HEK293 (cell line): ENCODE measurements around the gene VKORC1.

Source experiments
- GFI1B ChIP-seq: fragments of 450-650 bp; formaldehyde crosslinking; IDR thresholded peaks from 2 replicates; pipeline ENCODE4 v1.5.1; 2016; ENCODE audit warnings: missing biosample characterization, missing genetic modification characterization
- KLF8 ChIP-seq: fragments of 450-650 bp; formaldehyde crosslinking; IDR thresholded peaks from 2 replicates; pipeline ENCODE4 v1.5.1; 2016; ENCODE audit warnings: missing biosample characterization, missing genetic modification characterization
- KLF9 ChIP-seq: fragments of 450-650 bp; formaldehyde crosslinking; IDR thresholded peaks from 2 replicates; pipeline ENCODE4 v1.5.1; 2016; ENCODE audit warnings: missing biosample characterization, missing genetic modification characterization, low read depth
- RBAK ChIP-seq: fragments of 450-650 bp; formaldehyde crosslinking; IDR thresholded peaks from 2 replicates; pipeline ENCODE4 v1.5.1; 2016; ENCODE audit warnings: missing biosample characterization, missing genetic modification characterization
- SP2 ChIP-seq: fragments of 450-650 bp; formaldehyde crosslinking; IDR thresholded peaks from 2 replicates; pipeline ENCODE4 v1.5.1; 2016; ENCODE audit warnings: missing biosample characterization, missing genetic modification characterization
- SP3 ChIP-seq: fragments of 450-650 bp; formaldehyde crosslinking; IDR thresholded peaks from 2 replicates; pipeline ENCODE4 v1.5.1; 2016; ENCODE audit warnings: missing biosample characterization, missing genetic modification characterization
- ZBTB1 ChIP-seq: fragments of 450-650 bp; formaldehyde crosslinking; IDR thresholded peaks from 2 replicates; pipeline ENCODE4 v1.5.1; 2016; ENCODE audit warnings: missing biosample characterization, missing genetic modification characterization
- ZBTB21 ChIP-seq: fragments of 450-650 bp; formaldehyde crosslinking; IDR thresholded peaks from 2 replicates; pipeline ENCODE4 v1.5.1; 2017; ENCODE audit warnings: missing biosample characterization, missing genetic modification characterization
- ZFP37 ChIP-seq: fragments of 450-650 bp; formaldehyde crosslinking; IDR thresholded peaks from 2 replicates; pipeline ENCODE4 v1.5.1; 2016; ENCODE audit warnings: missing biosample characterization, missing genetic modification characterization
- ZNF132 ChIP-seq: fragments of 450-650 bp; formaldehyde crosslinking; IDR thresholded peaks from 2 replicates; pipeline ENCODE4 v1.5.1; 2017; ENCODE audit warnings: missing biosample characterization, missing genetic modification characterization, borderline replicate concordance
- ZNF169 ChIP-seq: fragments of 450-650 bp; formaldehyde crosslinking; IDR thresholded peaks from 2 replicates; pipeline ENCODE4 v1.5.1; 2016; ENCODE audit warnings: missing biosample characterization, missing genetic modification characterization
- ZNF2 ChIP-seq: fragments of 450-650 bp; formaldehyde crosslinking; IDR thresholded peaks from 2 replicates; pipeline ENCODE4 v1.5.1; 2016; ENCODE audit warnings: missing biosample characterization, missing genetic modification characterization
- ZNF223 ChIP-seq: fragments of 450-650 bp; formaldehyde crosslinking; IDR thresholded peaks from 2 replicates; pipeline ENCODE4 v1.5.1; 2016; ENCODE audit warnings: missing biosample characterization, missing genetic modification characterization
- ZNF239 ChIP-seq: fragments of 450-650 bp; formaldehyde crosslinking; IDR thresholded peaks from 2 replicates; pipeline ENCODE4 v1.5.1; 2016; ENCODE audit warnings: missing biosample characterization, missing genetic modification characterization
- ZNF292 ChIP-seq: fragments of 450-650 bp; formaldehyde crosslinking; IDR thresholded peaks from 2 replicates; pipeline ENCODE4 v1.5.1; 2016; ENCODE audit warnings: low read depth, missing biosample characterization, missing genetic modification characterization, borderline replicate concordance
- ZNF302 ChIP-seq: fragments of 450-650 bp; formaldehyde crosslinking; IDR thresholded peaks from 2 replicates; pipeline ENCODE4 v1.5.1; 2016; ENCODE audit warnings: missing biosample characterization, missing genetic modification characterization, low read depth
- ZNF350 ChIP-seq: fragments of 450-650 bp; formaldehyde crosslinking; IDR thresholded peaks from 2 replicates; pipeline ENCODE4 v1.5.0; 2017; ENCODE audit warnings: missing biosample characterization, mild to moderate bottlenecking, missing genetic modification characterization
- ZNF366 ChIP-seq: fragments of 450-650 bp; formaldehyde crosslinking; conservative IDR thresholded peaks from 2 replicates; pipeline ENCODE4 v1.5.1; 2016; ENCODE audit warnings: missing biosample characterization, missing genetic modification characterization
- ZNF549 ChIP-seq: fragments of 450-650 bp; IDR thresholded peaks from 2 replicates; pipeline ENCODE4 v1.5.1; 2018; ENCODE audit warnings: missing biosample characterization, missing genetic modification characterization, mild to moderate bottlenecking, inconsistent platforms, moderate library complexity
- ZNF555 ChIP-seq: fragments of 450-650 bp; formaldehyde crosslinking; conservative IDR thresholded peaks from 2 replicates; pipeline ENCODE4 v1.5.1; 2017; ENCODE audit warnings: missing biosample characterization, mild to moderate bottlenecking, missing genetic modification characterization, inconsistent platforms
- ZNF585B ChIP-seq: fragments of 450-650 bp; formaldehyde crosslinking; IDR thresholded peaks from 2 replicates; pipeline ENCODE4 v1.5.1; 2016; ENCODE audit warnings: missing biosample characterization, missing genetic modification characterization
- ZNF600 ChIP-seq: fragments of 450-650 bp; formaldehyde crosslinking; IDR thresholded peaks from 2 replicates; pipeline ENCODE4 v1.5.1; 2016; ENCODE audit warnings: missing biosample characterization, missing genetic modification characterization
- ZNF626 ChIP-seq: fragments of 450-650 bp; sonication (Bioruptor Pico); formaldehyde crosslinking; IDR thresholded peaks from 2 replicates; pipeline ENCODE4 v1.5.1; 2018; ENCODE audit warnings: missing biosample characterization, missing genetic modification characterization, inconsistent platforms
- ZNF747 ChIP-seq: fragments of 450-650 bp; formaldehyde crosslinking; IDR thresholded peaks from 2 replicates; pipeline ENCODE4 v1.5.1; 2016; ENCODE audit warnings: missing biosample characterization, missing genetic modification characterization
- ZNF768 ChIP-seq: fragments of 450-650 bp; formaldehyde crosslinking; IDR thresholded peaks from 2 replicates; pipeline ENCODE4 v1.5.1; 2018; ENCODE audit warnings: missing biosample characterization, mild to moderate bottlenecking, missing genetic modification characterization
- ZNF830 ChIP-seq: fragments of 450-650 bp; IDR thresholded peaks from 2 replicates; pipeline ENCODE4 v1.5.0; 2018; ENCODE audit warnings: missing biosample characterization, missing genetic modification characterization, low read depth, mild to moderate bottlenecking, moderate library complexity
- ZNF843 ChIP-seq: fragments of 450-650 bp; formaldehyde crosslinking; IDR thresholded peaks from 2 replicates; pipeline ENCODE4 v1.5.1; 2016; ENCODE audit warnings: missing biosample characterization, missing genetic modification characterization
- ZSCAN16 ChIP-seq: fragments of 450-650 bp; formaldehyde crosslinking; IDR thresholded peaks from 2 replicates; pipeline ENCODE4 v1.5.1; 2016; ENCODE audit warnings: missing biosample characterization, missing genetic modification characterization
- ZSCAN23 ChIP-seq: fragments of 450-650 bp; formaldehyde crosslinking; IDR thresholded peaks from 2 replicates; pipeline ENCODE4 v1.5.1; 2016; ENCODE audit warnings: missing biosample characterization, missing genetic modification characterization
- TF ChIP-seq, protein P1 (sequence below): fragments of 450-650 bp; formaldehyde crosslinking; IDR thresholded peaks from 2 replicates; pipeline ENCODE4 v1.5.1; 2016; ENCODE audit warnings: missing biosample characterization, missing genetic modification characterization
- TF ChIP-seq, protein P2 (sequence below): fragments of 450-650 bp; formaldehyde crosslinking; IDR thresholded peaks from 2 replicates; pipeline ENCODE4 v1.5.1; 2016; ENCODE audit warnings: missing biosample characterization, missing genetic modification characterization
- TF ChIP-seq, protein P3 (sequence below): fragments of 450-650 bp; formaldehyde crosslinking; IDR thresholded peaks from 2 replicates; pipeline ENCODE4 v1.5.1; 2016; ENCODE audit warnings: missing biosample characterization, missing genetic modification characterization
- TF ChIP-seq, protein P4 (sequence below): fragments of 450-650 bp; formaldehyde crosslinking; IDR thresholded peaks from 2 replicates; pipeline ENCODE4 v1.5.1; 2016; ENCODE audit warnings: missing biosample characterization, missing genetic modification characterization

The VKORC1 gene

DNA sequence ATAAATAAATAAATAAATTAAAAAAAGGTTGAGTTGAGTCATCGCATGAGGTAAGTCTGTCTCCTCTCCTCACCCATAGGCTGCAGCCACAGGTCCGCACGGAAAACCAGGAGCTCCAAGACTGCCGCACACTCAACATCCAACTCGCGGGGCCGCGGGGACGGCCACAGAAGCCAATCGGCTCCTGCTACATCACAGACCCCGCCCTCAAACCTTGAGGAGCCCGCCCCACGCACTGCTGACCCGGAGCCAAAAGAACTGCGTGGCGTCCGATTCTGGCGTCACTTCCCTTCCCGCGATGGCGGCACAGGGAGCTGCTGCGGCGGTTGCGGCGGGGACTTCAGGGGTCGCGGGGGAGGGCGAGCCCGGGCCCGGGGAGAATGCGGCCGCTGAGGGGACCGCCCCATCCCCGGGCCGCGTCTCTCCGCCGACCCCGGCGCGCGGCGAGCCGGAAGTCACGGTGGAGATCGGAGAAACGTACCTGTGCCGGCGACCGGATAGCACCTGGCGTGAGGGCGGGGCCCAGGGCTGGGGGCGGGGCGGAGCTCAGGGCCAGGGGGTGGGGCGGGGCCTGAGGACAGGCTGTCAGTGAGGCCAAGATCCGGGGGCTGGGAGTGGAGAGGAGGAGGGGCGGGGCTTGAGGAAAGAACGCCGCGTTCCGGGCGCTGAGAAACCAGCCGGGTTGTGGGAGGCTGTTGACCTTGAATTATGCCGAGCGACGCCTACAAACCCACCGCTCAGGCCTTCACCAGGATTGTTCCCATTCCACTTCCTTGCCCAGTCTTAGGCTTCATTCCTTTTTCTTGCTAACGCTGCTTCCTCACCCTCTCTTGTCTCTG lies 23.0 kb upstream of the VKORC1 start, which contains the start of gene KAT8 (continued):
- TF ChIP-seq, protein P1, sequence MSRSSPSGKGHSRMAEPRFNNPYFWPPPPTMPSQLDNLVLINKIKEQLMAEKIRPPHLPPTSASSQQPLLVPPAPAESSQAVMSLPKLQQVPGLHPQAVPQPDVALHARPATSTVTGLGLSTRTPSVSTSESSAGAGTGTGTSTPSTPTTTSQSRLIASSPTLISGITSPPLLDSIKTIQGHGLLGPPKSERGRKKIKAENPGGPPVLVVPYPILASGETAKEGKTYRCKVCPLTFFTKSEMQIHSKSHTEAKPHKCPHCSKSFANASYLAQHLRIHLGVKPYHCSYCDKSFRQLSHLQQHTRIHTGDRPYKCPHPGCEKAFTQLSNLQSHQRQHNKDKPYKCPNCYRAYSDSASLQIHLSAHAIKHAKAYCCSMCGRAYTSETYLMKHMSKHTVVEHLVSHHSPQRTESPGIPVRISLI (tag by site-specific recombination): no peak
- TF ChIP-seq ZNF223 (tag by site-specific recombination) (no peak), ZSCAN16 (tag by site-specific recombination) (no peak), ZBTB21 (tag by site-specific recombination) (peak; percentile 89), ZNF843 (no peak), ZNF626 (no peak), ZNF768 (tag by site-specific recombination) (no peak), ZBTB1 (no peak), ZNF366 (tag by site-specific recombination) (no peak), ZNF350 (no peak), KLF8 (tag by site-specific recombination) (peak; percentile 64), ZNF549 (tag by site-specific recombination) (no peak), ZFP37 (tag by site-specific recombination) (no peak), ZNF132 (tag by site-specific recombination) (no peak), ZNF239 (tag by site-specific recombination) (no peak), RBAK (tag by site-specific recombination) (no peak), ZNF555 (tag by site-specific recombination) (peak; percentile 71), SP3 (tag by site-specific recombination) (peak; percentile 88), ZNF292 (0 out of 2 replicates have a peak, but pooled peaks have one; percentile 14), SP2 (peak; percentile 93), ZNF600 (tag by site-specific recombination) (no peak), ZNF585B (tag by site-specific recombination) (no peak), ZNF747 (no peak), GFI1B (no peak), KLF9 (peak; percentile 64), ZSCAN23 (tag by site-specific recombination) (no peak), ZNF169 (tag by site-specific recombination) (no peak), ZNF830 (tag by site-specific recombination) (no peak), ZNF302 (tag by site-specific recombination) (no peak), ZNF2 (tag by site-specific recombination) (no peak)
- TF ChIP-seq, protein P2, sequence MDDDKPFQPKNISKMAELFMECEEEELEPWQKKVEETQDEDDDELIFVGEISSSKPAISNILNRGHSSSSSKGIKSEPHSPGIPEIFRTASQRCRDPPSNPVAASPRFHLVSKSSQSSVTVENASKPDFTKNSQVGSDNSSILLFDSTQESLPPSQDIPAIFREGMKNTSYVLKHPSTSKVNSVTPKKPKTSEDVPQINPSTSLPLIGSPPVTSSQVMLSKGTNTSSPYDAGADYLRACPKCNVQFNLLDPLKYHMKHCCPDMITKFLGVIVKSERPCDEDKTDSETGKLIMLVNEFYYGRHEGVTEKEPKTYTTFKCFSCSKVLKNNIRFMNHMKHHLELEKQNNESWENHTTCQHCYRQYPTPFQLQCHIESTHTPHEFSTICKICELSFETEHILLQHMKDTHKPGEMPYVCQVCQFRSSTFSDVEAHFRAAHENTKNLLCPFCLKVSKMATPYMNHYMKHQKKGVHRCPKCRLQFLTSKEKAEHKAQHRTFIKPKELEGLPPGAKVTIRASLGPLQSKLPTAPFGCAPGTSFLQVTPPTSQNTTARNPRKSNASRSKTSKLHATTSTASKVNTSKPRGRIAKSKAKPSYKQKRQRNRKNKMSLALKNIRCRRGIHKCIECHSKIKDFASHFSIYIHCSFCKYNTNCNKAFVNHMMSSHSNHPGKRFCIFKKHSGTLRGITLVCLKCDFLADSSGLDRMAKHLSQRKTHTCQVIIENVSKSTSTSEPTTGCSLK (tag by site-specific recombination): no peak
- TF ChIP-seq, protein P3, sequence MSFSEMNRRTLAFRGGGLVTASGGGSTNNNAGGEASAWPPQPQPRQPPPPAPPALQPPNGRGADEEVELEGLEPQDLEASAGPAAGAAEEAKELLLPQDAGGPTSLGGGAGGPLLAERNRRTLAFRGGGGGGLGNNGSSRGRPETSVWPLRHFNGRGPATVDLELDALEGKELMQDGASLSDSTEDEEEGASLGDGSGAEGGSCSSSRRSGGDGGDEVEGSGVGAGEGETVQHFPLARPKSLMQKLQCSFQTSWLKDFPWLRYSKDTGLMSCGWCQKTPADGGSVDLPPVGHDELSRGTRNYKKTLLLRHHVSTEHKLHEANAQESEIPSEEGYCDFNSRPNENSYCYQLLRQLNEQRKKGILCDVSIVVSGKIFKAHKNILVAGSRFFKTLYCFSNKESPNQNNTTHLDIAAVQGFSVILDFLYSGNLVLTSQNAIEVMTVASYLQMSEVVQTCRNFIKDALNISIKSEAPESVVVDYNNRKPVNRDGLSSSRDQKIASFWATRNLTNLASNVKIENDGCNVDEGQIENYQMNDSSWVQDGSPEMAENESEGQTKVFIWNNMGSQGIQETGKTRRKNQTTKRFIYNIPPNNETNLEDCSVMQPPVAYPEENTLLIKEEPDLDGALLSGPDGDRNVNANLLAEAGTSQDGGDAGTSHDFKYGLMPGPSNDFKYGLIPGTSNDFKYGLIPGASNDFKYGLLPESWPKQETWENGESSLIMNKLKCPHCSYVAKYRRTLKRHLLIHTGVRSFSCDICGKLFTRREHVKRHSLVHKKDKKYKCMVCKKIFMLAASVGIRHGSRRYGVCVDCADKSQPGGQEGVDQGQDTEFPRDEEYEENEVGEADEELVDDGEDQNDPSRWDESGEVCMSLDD (tag by site-specific recombination): no peak
- TF ChIP-seq, protein P4, sequence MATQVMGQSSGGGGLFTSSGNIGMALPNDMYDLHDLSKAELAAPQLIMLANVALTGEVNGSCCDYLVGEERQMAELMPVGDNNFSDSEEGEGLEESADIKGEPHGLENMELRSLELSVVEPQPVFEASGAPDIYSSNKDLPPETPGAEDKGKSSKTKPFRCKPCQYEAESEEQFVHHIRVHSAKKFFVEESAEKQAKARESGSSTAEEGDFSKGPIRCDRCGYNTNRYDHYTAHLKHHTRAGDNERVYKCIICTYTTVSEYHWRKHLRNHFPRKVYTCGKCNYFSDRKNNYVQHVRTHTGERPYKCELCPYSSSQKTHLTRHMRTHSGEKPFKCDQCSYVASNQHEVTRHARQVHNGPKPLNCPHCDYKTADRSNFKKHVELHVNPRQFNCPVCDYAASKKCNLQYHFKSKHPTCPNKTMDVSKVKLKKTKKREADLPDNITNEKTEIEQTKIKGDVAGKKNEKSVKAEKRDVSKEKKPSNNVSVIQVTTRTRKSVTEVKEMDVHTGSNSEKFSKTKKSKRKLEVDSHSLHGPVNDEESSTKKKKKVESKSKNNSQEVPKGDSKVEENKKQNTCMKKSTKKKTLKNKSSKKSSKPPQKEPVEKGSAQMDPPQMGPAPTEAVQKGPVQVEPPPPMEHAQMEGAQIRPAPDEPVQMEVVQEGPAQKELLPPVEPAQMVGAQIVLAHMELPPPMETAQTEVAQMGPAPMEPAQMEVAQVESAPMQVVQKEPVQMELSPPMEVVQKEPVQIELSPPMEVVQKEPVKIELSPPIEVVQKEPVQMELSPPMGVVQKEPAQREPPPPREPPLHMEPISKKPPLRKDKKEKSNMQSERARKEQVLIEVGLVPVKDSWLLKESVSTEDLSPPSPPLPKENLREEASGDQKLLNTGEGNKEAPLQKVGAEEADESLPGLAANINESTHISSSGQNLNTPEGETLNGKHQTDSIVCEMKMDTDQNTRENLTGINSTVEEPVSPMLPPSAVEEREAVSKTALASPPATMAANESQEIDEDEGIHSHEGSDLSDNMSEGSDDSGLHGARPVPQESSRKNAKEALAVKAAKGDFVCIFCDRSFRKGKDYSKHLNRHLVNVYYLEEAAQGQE (tag by site-specific recombination): peak; percentile 75
